Stomach (tissue), 4 donors: ENCODE measurements around the gene SMAD6.

Experiments
- CTCF ChIP-seq, 7 experiments: fragments of 450-650 bp in 4 of 7; fragments of 200-600 bp in 3 of 7; sonication (generic) in 3 of 7; IDR thresholded peaks; one replicate each; pipeline ENCODE4 v1.5.1; 2016 to 2019; ENCODE audit warnings: antibody characterized with exemption in 7 of 7, control low read depth in 2 of 7, mild to moderate bottlenecking in 1 of 7
- EP300 ChIP-seq: sonication (generic); formaldehyde crosslinking; IDR thresholded peaks from one replicate; pipeline ENCODE4 v1.6.1; 2017; ENCODE audit warnings: antibody characterized with exemption

- TF ChIP-seq CTCF (IDR thresholded peaks at IDR 0.05): no peak
- no peak for TF ChIP-seq EP300
These were observed 56.8 kb downstream of the SMAD6 start for GRCh38 chr15:66758844-66759243.
